Sigmoid colon (tissue), 7 donors: ENCODE measurements around the gene ADAM19. TPM values are rescaled to one million over a fixed set of nuclear protein-coding genes. Genes with fewer than 3 reads are reported as not detected.

ENCODE experiments used
- DNase-seq: peaks from one replicate; pipeline ENCODE4 v3.0.0-alpha.2; 2019
- H3K27ac ChIP-seq, 4 donors: fragments of 200-600 bp; sonication (generic); one replicate each; pipeline ENCODE4 v1.5.1; 2016 to 2019; ENCODE audit warnings: mild to moderate bottlenecking in 1 of 4
- H3K27me3 ChIP-seq, 3 donors: fragments of 200-600 bp; sonication (generic); one replicate each; pipeline ENCODE4 v1.5.1; 2019; ENCODE audit warnings: mild to moderate bottlenecking in 1 of 3
- H3K36me3 ChIP-seq, 4 donors: fragments of 200-600 bp; sonication (generic); one replicate each; pipeline ENCODE4 v1.5.1; 2016 to 2019
- H3K4me1 ChIP-seq, 4 donors: fragments of 200-600 bp; sonication (generic); one replicate each; pipeline ENCODE4 v1.5.1; 2017 to 2019
- H3K4me3 ChIP-seq, 4 donors: fragments of 200-600 bp; sonication (generic); one replicate each; pipeline ENCODE4 v1.5.1; 2017 to 2019; ENCODE audit warnings: mild to moderate bottlenecking in 2 of 4, moderate library complexity in 1 of 4
- H3K9me3 ChIP-seq, 4 donors: fragments of 200-600 bp in 3 of 4; sonication (generic) in 3 of 4; one replicate each; pipeline versions ENCODE4 v1.5.1 to v1.6.1; 2013 to 2019
- EP300 ChIP-seq, 4 donors: sonication (generic); formaldehyde crosslinking; IDR thresholded peaks; one replicate each; pipeline ENCODE4 v1.6.1; 2017; ENCODE audit warnings: antibody characterized with exemption in 4 of 4
- POLR2A ChIP-seq, 2 donors: fragments of 450-650 bp; IDR thresholded peaks; one replicate each; pipeline ENCODE4 v1.6.1; 2016; ENCODE audit warnings: antibody characterized with exemption in 2 of 2, mild to moderate bottlenecking in 2 of 2, moderate library complexity in 2 of 2
- POLR2AphosphoS5 ChIP-seq, 4 donors: sonication (generic); formaldehyde crosslinking; IDR thresholded peaks; one replicate each; pipeline ENCODE4 v1.6.1; 2017; ENCODE audit warnings: antibody characterized with exemption in 4 of 4
- WGBS, 2 donors: extraction: QIAGEN DNeasy Blood & Tissue Kit; methylation state at CpG; one replicate each; pipeline ENCODE4 v1.1.7; 2013; 5-methylcytosine and 5-hydroxymethylcytosine counted together
- intact Hi-C: fragments of 100-400 bp; cut with DNase I; formaldehyde crosslinking; loops from one replicate; pipeline ENCODE4 v1.15.1; 2023
- polyA plus RNA-seq, 3 donors: library from polyadenylated mRNA; stranded (reverse); fragments of 200-250 nt; gene quantifications; one replicate each; pipeline ENCODE4 v1.2.3, GENCODE V29; 2013
- total RNA-seq, 4 donors: library from RNA; depleted of rRNA; stranded (reverse); fragments of >200 nt; gene quantifications; one replicate each; pipeline ENCODE4 v1.1.0, GENCODE V29; 2016
- TF ChIP-seq, protein P1 (sequence below), 4 experiments: fragments of 450-650 bp in 3 of 4; fragments of 200-600 bp in 1 of 4; IDR thresholded peaks; one replicate each; pipeline ENCODE4 v1.5.1; 2016 to 2019; ENCODE audit warnings: antibody characterized with exemption in 4 of 4, mild to moderate bottlenecking in 3 of 4, moderate library complexity in 2 of 4
- donor health status: healthy with polysubstance abuse.
- donor health status: Bipolar disorder and iron deficiency.
- donor health status: healthy.

The ADAM19 gene
- total and polyA plus RNA-seq, 7 donors, result 1.2 to 53.2 (median 18.8) TPM

DNA sequence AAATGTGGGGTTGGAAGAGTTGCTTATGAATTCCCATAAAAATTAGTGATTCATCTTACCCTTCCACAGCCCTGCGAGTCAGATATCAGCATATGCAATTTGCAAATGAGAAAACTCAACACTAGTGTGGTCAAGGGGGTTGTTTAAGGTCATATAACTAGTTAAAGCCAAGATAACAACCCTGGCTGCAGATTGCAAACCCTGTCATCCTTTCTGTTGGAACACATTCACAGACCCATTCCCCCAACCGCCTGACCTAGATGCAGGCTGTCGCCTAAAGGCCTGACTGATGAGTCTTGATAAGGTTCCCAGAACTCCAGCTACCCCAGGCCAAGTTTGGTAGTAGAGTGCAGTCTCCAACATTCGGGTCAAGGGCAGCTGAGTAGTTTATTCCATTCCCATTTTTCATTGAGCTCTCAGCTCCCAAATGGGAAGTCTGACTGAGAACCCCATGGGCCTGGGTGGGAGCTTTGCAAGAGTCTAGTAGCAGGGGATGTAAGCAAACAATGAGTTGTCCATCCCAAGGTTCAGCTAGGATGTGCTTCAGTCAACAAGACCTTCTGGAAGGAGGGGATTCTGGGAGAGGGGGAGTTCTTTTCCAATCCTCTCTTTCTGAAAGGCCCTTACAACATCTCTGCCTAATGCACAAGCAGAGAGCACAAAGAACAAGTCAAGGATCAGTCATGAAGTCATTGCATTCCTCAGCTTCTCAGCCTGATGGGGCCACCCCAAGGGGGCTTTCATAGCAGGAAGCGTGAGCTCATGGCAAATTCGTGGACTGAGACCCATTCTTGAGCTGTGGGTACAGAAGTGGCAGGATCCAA lies 40.3 kb downstream of the ADAM19 start:
- Histone ChIP-seq H3K9me3 (no peaks in the 10 kb centered on the region), H3K27ac (peak overlapping the region; percentile 52 to 95 (median 79)), H3K4me1 (peaks cover 0 to 80% (median 71%) of the 10 kb centered on the region in 4 donors), H3K27me3 (no peaks in the 10 kb centered on the region), H3K4me3 (no peak overlapping the region), H3K36me3 (peaks cover 6 to 46% (median 23%) of the 10 kb centered on the region in 4 donors)
- WGBS, 2 donors, result 78 to 84% methylated on average over 6 of the region's 6 CpGs
- DNase-seq, result no peak
- TF ChIP-seq, protein P1, sequence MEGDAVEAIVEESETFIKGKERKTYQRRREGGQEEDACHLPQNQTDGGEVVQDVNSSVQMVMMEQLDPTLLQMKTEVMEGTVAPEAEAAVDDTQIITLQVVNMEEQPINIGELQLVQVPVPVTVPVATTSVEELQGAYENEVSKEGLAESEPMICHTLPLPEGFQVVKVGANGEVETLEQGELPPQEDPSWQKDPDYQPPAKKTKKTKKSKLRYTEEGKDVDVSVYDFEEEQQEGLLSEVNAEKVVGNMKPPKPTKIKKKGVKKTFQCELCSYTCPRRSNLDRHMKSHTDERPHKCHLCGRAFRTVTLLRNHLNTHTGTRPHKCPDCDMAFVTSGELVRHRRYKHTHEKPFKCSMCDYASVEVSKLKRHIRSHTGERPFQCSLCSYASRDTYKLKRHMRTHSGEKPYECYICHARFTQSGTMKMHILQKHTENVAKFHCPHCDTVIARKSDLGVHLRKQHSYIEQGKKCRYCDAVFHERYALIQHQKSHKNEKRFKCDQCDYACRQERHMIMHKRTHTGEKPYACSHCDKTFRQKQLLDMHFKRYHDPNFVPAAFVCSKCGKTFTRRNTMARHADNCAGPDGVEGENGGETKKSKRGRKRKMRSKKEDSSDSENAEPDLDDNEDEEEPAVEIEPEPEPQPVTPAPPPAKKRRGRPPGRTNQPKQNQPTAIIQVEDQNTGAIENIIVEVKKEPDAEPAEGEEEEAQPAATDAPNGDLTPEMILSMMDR (IDR thresholded peaks at IDR 0.05), result no peak
- TF ChIP-seq POLR2AphosphoS5 (IDR thresholded peaks at IDR 0.05) (peak in 2 of 4 donors; percentile 41 to 75), EP300 (IDR thresholded peaks at IDR 0.05) (peak in 1 of 4 donors; percentile 71)
- intact Hi-C loops, result no loop called here

DNA sequence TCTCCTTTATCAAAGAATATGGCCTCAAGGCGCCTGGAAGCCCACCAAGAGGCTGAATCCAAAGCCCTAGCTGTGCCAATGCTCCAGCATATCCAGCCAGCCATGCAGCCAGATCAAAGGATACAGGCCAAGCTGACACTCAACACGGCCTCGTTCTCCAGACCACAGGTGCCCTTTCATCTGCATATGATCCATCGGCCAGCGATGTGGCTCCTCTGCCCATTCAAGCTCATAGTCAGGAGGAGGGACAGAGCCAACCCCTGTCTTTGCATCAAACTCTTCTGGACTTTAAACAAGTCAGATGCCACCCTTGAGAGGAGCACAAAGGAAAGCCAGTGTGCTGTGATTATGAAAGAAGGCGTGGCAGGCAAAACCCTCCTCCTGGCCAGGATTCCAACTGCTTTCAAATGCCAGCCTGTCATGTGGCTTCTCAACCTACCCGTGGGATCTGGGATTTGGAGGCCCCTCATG lies 42.5 kb downstream of the ADAM19 start:
- peaks cover 6 to 52% (median 25%) of the 10 kb centered on the region in 4 donors for H3K36me3 ChIP-seq
- intact Hi-C loops, result no loop called here
- WGBS, 2 donors, result 70 to 83% methylated on average over 7 of the region's 7 CpGs
- H3K27me3 ChIP-seq, result no peaks in the 10 kb centered on the region
- no peak overlapping the region for H3K4me3 ChIP-seq
- peak in 1 of 4 donors; percentile 6 for TF ChIP-seq POLR2AphosphoS5 (IDR thresholded peaks at IDR 0.05)
- no peak for TF ChIP-seq POLR2A (IDR thresholded peaks at IDR 0.05)
- DNase-seq, result no peak
- H3K4me1 ChIP-seq, result peaks cover 0 to 77% (median 66%) of the 10 kb centered on the region in 4 donors
- no peaks in the 10 kb centered on the region for H3K9me3 ChIP-seq
- peak overlapping the region; percentile 55 to 95 (median 79) for H3K27ac ChIP-seq

DNA sequence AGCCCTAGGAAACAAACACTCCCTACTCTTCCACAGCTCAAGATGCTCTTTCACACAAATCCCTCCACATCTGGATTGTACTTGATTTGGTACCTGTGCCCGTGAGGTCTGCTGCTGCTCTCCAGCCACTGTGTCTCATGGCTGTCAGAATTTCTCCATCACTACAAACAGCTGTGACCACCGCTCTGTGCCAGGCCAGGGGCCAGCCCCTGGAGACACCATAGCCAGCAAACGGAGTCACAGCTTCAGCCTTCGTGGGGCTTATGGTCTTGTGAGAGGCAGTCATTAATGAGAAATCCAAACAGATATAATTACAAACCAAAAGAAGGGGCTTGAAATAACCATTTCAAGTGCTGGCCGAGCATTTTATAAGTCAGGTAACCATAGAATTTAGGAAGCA lies 43.6 kb downstream of the ADAM19 start:
- Histone ChIP-seq H3K4me1 (peaks cover 0 to 81% (median 72%) of the 10 kb centered on the region in 4 donors), H3K27me3 (no peaks in the 10 kb centered on the region), H3K9me3 (no peaks in the 10 kb centered on the region), H3K27ac (peak overlapping the region; percentile 36 to 95 (median 79)), H3K4me3 (no peak overlapping the region), H3K36me3 (peaks cover 6 to 45% (median 24%) of the 10 kb centered on the region in 4 donors)
- intact Hi-C loops, result no loop called here
- TF ChIP-seq, protein P1 (IDR thresholded peaks at IDR 0.05), result no peak
- TF ChIP-seq POLR2AphosphoS5 (IDR thresholded peaks at IDR 0.05) (no peak), EP300 (IDR thresholded peaks at IDR 0.05) (no peak), POLR2A (IDR thresholded peaks at IDR 0.05) (no peak)
- 88 to 94% methylated on average over 5 of the region's 5 CpGs for WGBS, 2 donors
- no peak for DNase-seq

DNA sequence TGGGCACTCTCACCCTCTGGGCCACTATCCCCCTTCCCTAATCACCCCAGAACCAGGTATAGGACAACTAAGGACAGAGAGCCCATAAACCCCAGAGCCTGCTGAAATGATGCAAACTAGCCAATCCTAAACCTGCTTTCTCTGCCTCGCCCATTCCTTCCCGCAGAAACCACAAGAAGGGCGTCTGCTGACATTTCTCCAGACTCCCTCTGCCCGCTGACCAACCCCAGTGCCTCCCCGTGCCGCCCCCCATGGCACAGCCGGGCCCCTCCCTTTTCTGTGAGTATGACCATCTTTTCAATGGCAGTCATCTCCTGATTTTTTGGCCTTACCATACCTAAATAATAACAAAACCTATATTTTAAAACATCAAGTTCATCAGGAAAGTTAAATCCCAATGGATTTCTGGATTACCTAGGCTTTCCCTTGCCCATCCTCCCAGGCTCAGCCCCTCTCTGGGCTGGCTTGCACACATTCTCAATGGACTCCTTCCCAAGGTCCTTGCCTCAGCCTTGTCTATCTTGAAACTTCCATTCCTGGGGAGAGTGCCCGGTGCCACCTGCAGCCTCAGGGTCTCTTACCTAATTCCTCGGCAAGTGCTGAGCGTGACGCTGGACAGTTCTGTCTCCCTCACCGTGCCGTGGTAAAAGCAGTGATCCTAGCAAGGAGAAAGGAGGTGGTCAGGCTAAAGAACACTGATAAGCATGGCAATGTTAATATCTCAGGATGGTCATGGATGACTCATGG lies 45.2 kb downstream of the ADAM19 start:
- 84% methylated on average over 13 of the region's 13 CpGs for WGBS, 2 donors
- no peak for DNase-seq

More for the DNA sequence above, 45.2 kb downstream of the ADAM19 start:
- Histone ChIP-seq H3K9me3 (no peaks in the 10 kb centered on the region), H3K27ac (peak overlapping the region; percentile 27 to 95 (median 67)), H3K4me3 (no peak overlapping the region), H3K4me1 (peaks cover 0 to 75% (median 72%) of the 10 kb centered on the region in 4 donors), H3K27me3 (no peaks in the 10 kb centered on the region), H3K36me3 (peaks cover 5 to 29% (median 13%) of the 10 kb centered on the region in 4 donors)
- intact Hi-C loops, result no loop called here
- TF ChIP-seq, protein P1 (IDR thresholded peaks at IDR 0.05), result no peak
- TF ChIP-seq POLR2A (IDR thresholded peaks at IDR 0.05) (no peak), POLR2AphosphoS5 (IDR thresholded peaks at IDR 0.05) (no peak), EP300 (IDR thresholded peaks at IDR 0.05) (no peak)
